Measurements from ENCODE around the gene FRS3.

FRS3 gene

GRCh38 chr6:41723530-41724227 lies 56.0 kb downstream of the FRS3 start:
- Histone ChIP-seq H3K4me3 (replicated peaks; ENCODE audit: low read depth, low read length) (peak overlapping the region; percentile 76), H3K27me3 (replicated peaks; ENCODE audit: control insufficient read depth, insufficient read depth, low read length) (no peaks in the 10 kb centered on the region), H3K36me3 (ENCODE audit: control insufficient read depth, insufficient read depth, low read length) (peaks cover 3% of the 10 kb centered on the region; the same call in 1 of the 2 replicates)
- peak; percentile 4 for TF ChIP-seq CTCF (IDR thresholded peaks at IDR 0.05; ENCODE audit: insufficient read depth, low read length, poor library complexity, severe bottlenecking)
- DNase-seq (ENCODE audit: extremely low read depth, insufficient read length) = peak; percentile 84

- Histone ChIP-seq H3K36me3 (ENCODE audit: control insufficient read depth, insufficient read depth, low read length) (peaks cover 2% of the 10 kb centered on the region; the same call in 1 of the 2 replicates), H3K27me3 (replicated peaks; ENCODE audit: control insufficient read depth, insufficient read depth, low read length) (no peaks in the 10 kb centered on the region), H3K4me3 (replicated peaks; ENCODE audit: low read depth, low read length) (peak overlapping the region; percentile 76)
- no peak for DNase-seq (ENCODE audit: extremely low read depth, insufficient read length)
- TF ChIP-seq CTCF (IDR thresholded peaks at IDR 0.05; ENCODE audit: insufficient read depth, low read length, poor library complexity, severe bottlenecking) = no peak
These were observed 56.7 kb downstream of the FRS3 start for GRCh38 chr6:41722969-41723529.

- TF ChIP-seq CTCF (IDR thresholded peaks at IDR 0.05; ENCODE audit: insufficient read depth, low read length, poor library complexity, severe bottlenecking) = no peak
- Histone ChIP-seq H3K36me3 (ENCODE audit: control insufficient read depth, insufficient read depth, low read length) (no peaks in the 10 kb centered on the region), H3K4me3 (replicated peaks; ENCODE audit: low read depth, low read length) (peak overlapping the region; percentile 46), H3K27me3 (replicated peaks; ENCODE audit: control insufficient read depth, insufficient read depth, low read length) (no peaks in the 10 kb centered on the region)
- no peak for DNase-seq (ENCODE audit: extremely low read depth, insufficient read length)
These were observed 58.3 kb downstream of the FRS3 start for GRCh38 chr6:41721414-41721813.

- TF ChIP-seq CTCF (IDR thresholded peaks at IDR 0.05; ENCODE audit: insufficient read depth, low read length, poor library complexity, severe bottlenecking) = no peak
These were observed 58.9 kb downstream of the FRS3 start for GRCh38 chr6:41720783-41721182.

GRCh38 chr6:41720262-41720620 lies 59.5 kb downstream of the FRS3 start:
- Histone ChIP-seq H3K27me3 (replicated peaks; ENCODE audit: control insufficient read depth, insufficient read depth, low read length) (no peaks in the 10 kb centered on the region), H3K4me3 (replicated peaks; ENCODE audit: low read depth, low read length) (peak overlapping the region; percentile 46), H3K36me3 (ENCODE audit: control insufficient read depth, insufficient read depth, low read length) (no peaks in the 10 kb centered on the region)
- no peak for DNase-seq (ENCODE audit: extremely low read depth, insufficient read length)
- no peak for TF ChIP-seq CTCF (IDR thresholded peaks at IDR 0.05; ENCODE audit: insufficient read depth, low read length, poor library complexity, severe bottlenecking)

More at GRCh38 chr6:41720783-41721182, 58.9 kb downstream of the FRS3 start:
- H3K4me3 ChIP-seq (replicated peaks; ENCODE audit: low read depth, low read length) = peak overlapping the region; percentile 46
- DNase-seq (ENCODE audit: extremely low read depth, insufficient read length) = no peak
- no peaks in the 10 kb centered on the region for H3K27me3 ChIP-seq (replicated peaks; ENCODE audit: control insufficient read depth, insufficient read depth, low read length)
- no peaks in the 10 kb centered on the region for H3K36me3 ChIP-seq (ENCODE audit: control insufficient read depth, insufficient read depth, low read length)
